ENCODE results near the gene CNPY1.
"Not testable (repeated sequence)": the region's sequence is repeated elsewhere in the genome, so short reads cannot be mapped to it uniquely, and the experiment has no call there.

The CNPY1 gene

DNA sequence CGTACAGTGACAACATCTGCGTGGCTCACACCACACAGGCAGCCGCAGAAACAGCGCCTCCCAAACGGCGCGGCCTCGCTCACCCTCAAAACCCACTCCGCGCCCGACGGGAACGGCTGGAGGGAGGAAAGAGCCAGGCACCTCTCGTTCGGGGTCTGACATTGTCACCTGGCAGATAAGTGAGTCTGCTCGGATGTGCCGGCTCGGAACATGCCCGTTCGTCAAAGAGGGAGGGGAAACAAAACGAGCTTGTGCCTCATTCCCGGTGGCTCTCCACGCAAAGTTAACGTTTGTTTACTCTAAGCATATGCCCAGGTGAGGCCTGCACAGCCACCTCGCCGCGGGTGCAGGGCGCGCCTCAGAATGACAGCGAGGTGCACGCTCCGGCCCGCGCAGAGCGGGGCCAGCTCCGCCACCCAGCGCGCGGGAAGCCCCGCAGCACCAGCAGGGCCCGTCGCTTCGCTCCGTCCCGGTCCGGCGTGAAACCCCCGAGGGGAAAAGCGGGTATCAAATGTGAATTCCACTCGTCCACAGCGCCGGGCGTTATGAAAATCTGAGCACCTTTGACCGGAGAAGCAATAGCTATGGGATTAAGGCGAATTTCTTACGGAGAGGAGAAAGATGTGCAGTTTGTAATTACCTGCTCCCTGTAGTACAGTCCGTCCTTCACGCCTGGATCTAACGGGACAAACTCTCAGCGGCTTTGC lies 13.1 kb downstream of the CNPY1 start:
- no peak for DNase-seq (ENCODE audit: low read depth)

GRCh38 chr7:155532792-155533119 lies 13.6 kb downstream of the CNPY1 start:
- no peak for DNase-seq (ENCODE audit: low read depth)

GRCh38 chr7:155531681-155532080 lies 14.7 kb downstream of the CNPY1 start:
- DNase-seq (ENCODE audit: low read depth) = no peak

DNA sequence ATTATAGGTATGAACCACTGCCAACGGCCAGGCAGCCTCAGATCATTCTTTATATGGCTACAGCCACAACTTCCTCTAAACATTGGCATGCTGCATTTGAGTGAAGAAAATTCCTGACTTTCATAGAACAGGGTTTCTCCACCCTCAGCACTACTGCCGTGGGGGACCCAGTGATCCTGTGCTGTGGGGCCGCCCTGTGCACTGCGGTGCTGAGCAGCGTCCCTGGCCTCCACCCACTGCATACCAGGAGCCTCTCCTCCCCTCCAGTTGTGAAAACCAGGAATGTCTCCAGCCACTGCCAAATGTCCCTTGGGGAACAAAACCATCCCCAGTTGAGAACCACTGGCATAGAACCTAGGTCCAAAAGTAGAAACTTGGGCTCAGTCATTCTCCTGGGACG lies 15.8 kb downstream of the CNPY1 start:
- no peak for DNase-seq (ENCODE audit: low read depth)

DNA sequence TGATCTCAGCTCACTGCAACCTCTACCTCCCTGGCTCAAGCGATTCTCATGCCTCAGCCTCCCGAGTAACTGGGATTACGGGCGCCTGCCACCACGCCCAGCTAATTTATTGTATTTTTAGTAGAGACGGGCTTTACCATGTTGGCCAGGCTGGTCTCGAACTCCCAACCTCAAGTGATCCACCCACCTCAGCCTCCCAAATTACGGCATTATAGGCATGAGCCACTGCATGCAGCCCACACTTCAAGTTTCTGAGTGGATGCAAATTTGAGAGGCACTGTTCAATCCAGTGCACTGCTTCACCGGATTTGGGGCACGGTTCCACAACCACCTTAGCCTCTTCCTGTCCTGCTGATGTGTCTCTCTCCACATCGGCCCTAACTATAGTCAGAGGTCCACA lies 16.5 kb downstream of the CNPY1 start:
- no peak for DNase-seq (ENCODE audit: low read depth)

DNA sequence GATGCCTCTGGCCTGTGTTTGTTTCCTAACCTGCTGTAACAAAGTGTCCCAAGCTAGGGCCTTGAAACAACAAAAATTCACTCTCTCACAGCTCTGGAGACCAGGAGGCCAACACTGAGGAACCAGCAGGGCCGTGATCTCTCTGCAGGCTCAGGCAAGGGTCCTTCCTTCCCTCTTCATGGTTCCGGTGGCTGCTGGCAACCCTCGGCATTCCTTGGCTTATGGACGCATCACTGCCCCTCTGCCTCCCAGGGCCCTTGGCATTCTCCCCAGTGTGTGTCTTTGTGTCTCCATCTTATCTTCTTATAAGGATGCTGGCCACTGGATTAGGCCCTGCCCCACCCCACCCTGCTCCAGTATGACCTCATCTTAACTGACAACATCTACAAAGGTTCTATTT lies 17.0 kb downstream of the CNPY1 start:
- DNase-seq (ENCODE audit: low read depth) = no peak

GRCh38 chr7:155527664-155528063 lies 18.7 kb downstream of the CNPY1 start:
- no peak for DNase-seq (ENCODE audit: low read depth)

DNA sequence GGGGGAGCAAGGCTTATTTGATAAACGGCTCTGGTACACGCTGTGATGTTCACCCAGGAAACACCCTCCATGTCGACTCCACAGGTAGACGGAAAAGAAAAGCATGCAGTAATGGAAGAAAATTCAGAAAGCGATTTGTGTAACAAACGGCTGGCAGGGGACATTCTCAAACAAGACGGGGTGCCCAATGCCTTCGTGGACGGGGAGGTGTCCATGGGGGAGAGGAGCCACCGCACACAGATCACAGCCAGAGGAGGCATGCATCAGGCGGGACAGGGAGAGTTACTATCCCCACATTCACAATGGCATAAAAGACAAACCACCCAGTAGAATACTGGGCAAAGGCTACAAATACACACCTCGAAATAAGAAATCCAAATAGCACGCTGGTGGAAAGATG lies 20.1 kb downstream of the CNPY1 start:
- no peak for DNase-seq (ENCODE audit: low read depth)

GRCh38 chr7:155524018-155524556 lies 22.3 kb downstream of the CNPY1 start:
- DNase-seq (ENCODE audit: low read depth) = no peak

DNA sequence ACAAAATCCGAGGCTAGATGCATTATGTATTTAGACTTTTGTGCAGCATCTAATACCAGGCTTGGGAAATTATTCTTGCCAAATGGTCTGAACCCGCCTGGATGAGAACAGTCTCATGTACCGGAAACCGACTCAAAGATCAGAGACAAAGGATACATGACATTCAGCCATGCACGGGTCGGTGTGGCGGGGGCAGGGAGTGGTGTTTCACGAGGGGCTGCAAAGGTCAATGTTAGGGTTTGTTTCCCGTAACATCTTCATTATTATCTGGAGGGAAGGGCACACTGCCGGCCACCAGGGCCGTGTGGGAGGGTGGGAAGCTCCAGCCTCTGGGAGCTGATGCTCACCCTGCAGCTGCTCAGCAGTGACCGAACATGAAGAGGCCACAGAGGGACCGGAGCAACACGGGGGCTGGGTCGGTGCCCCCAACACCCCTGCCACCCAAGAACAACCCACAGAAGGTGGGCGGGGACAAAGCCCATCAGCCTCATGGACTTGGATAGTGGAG lies 23.1 kb downstream of the CNPY1 start:
- DNase-seq (ENCODE audit: low read depth) = no peak

GRCh38 chr7:155521743-155522398 lies 24.5 kb downstream of the CNPY1 start:
- no peak for DNase-seq (ENCODE audit: low read depth)

DNA sequence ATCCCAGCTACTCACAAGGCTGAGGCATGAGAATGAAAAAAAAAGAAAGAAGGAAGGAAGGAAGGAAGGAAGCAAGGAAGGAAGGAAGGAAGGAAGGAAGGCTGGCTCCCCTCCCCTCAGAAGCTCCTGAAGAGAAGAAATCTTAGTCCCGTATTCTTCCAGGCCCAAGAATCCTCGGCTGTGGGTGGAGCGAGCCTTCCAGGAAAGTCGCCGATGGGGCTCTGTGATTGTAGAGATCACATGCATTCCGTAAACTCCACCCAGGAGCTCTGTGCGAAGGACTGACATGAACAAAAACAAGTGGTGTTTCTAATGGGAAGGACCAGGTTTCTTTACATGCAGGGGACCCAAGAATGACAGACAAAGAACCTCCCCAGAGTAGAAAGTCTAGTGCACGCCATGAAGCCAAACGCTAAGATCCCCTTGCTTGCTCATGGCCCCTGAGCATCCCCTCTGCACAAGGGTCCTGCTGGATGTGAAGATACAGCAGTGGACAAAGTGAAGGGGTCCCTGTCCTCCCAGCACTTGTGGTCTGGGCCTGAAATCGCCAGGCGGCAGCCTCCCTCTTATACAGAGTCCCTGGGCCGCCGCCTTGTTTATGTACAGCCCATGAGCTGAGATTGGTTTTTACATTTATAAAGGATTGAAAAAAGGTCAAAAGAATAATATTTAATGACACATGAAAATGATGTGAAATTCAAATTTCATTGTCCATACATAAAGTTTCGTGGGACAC lies 25.2 kb downstream of the CNPY1 start:
- DNase-seq (ENCODE audit: low read depth) = no peak

GRCh38 chr7:155520114-155520513 lies 26.2 kb downstream of the CNPY1 start:
- no peak for DNase-seq (ENCODE audit: low read depth)

DNA sequence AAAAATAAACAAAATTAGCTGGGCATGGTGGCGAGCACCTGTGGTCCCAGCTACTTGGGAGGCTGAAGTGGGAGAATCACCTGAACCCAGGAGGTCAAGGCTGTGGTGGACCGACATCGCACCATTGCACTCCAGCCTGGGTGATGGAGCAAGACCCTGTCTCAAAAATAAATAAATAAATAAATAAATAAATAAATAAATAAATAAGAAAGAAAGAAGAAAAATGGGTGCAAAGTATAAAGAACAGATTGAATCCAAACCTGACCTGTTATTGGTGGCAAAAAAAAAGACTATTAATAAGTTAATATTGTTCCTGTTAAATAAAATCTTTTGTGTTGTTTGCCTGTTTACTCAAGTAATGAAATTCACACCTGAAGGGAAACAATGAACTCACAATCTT lies 27.0 kb downstream of the CNPY1 start:
- not testable (repeated sequence) for DNase-seq (ENCODE audit: low read depth)

DNA sequence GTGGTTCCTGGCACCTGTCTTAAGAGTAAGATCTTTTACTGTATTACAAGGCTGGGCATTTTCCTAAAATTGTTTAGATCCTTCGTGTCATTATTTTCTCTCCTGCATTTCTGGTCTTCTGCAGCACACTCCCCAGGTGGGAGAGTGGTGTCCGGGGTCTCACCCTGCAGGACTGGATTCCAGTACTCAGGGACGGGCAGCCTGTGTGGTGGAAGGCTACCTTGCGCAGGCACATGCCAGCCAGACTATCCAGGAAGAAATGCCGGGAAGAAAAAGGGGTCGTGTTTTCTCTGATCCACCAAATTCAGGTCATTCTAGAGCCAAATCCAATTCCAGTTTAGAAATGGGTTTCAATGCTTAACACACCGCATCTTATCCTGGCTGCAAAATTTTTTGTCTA lies 27.7 kb downstream of the CNPY1 start:
- no peak for DNase-seq (ENCODE audit: low read depth)

- DNase-seq (ENCODE audit: low read depth) = no peak
Measured at GRCh38 chr7:155517969-155518368, 28.4 kb downstream of the CNPY1 start.

DNA sequence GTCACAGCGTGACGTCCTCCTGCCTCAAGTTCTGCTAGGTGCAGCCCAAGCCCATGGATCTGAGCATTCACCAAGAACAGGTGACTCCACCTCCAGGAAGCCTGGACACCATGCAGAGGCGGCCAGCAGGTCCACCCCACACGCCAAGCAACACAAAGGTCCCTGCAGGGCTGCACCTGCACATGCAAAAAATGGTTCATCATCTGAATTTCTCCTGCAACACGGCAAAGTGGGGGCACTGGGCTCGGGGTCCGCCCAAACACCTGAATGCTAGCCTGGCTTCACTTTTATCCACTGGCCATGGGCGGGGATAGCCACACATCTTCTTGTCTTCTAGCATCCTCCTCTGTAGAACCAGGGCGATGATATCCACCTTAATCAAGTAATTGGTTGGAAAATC lies 28.9 kb downstream of the CNPY1 start:
- no peak for DNase-seq (ENCODE audit: low read depth)

DNA sequence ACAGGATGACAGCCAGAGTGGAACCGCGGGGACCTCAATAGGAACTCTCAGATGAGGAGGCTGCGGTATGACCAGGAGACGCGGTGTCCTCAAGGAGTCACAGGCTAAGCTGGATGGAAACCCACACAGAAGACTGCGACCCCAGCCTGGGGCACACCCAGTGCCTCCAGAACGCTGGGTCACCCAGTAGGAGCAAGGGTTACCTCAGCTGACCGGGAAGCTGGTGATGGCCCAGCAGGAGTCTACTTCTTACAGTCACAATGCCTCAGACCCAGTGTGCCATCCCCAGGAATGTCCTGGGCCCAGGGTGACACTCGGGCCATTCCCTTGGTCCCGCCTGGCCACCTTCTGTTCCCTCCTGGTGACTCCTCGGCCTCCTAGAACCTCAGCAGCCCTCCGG lies 29.9 kb downstream of the CNPY1 start:
- no peak for DNase-seq (ENCODE audit: low read depth)

DNA sequence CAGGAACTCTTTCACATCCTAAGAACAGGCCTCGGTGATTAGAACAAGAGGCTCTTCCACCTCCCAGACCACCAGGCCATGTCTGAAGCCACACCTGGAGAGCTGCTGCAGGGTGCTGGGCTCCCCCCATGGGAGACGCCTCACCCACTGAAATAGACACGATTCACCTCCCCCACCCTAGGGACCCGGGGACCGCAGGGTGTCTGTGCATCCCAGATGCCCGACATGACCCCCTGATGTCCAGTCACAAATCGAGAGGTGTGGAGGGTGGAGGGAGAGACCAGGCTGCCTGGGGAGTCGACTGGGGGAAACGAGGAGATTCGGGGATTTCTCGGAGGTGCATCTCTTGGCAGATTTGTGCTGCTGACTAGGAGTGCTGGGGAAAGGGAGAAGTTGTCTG lies 31.0 kb downstream of the CNPY1 start:
- no peak for DNase-seq (ENCODE audit: low read depth)

DNA sequence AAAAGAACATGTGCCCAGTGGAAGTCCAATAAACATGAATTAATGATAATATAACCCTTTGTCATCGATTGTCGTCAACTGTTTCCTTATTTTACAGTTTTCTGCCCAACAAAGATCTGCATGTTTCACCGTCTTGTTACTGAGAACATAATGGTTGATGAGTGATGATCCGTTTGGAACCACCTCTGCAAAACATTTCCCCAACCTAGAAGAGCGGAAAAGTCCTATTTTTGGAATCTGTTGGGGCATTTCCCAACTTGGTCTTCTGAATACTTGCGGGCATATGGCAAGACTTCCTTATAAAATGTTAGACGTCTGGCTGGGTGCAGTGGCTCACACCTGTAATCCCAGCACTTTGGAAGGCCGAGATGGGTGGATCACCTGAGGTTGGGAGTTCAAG lies 32.1 kb downstream of the CNPY1 start:
- no peak for DNase-seq (ENCODE audit: low read depth)

DNA sequence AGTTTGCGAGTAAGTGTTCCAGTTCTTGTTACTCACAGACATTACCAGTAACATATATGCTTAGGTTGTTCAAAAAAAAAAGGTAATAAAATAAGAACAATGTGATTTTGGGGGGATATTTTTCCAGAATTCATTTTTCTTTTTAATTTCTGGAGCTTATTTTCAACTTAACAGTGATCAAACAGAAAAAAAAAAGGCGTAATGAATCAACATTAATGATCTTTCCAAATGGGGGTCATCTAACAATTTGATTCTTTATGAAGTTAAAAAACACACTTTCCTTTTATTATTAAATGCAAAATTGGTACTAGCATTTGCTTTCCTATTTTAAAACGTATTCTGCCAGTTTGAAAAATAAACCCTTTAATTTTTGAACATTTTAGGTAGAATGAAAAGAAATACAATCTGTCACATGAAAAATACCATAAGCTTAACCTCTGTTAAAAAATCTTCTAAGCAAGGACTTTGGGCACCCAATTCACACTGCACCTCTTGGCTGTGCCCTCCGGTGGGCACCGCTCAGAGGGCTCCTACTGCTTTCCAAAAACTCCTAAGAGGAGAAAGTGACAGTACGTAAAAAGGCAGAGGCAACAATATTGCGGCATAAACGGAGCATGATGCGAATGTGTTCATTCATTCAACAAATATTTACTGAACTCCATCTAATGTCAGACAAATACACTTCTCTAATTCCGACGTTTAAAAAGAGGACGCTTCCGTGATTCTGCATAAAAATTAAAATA lies 32.6 kb downstream of the CNPY1 start:
- no peak for DNase-seq (ENCODE audit: low read depth)

GRCh38 chr7:155512246-155512887 lies 34.0 kb downstream of the CNPY1 start:
- DNase-seq (ENCODE audit: low read depth) = no peak

Measured in stimulated activated CD8-positive, alpha-beta memory T cell treated with anti-CD3 and anti-CD28 coated beads, Interleukin-15, amount 100 ng/mL, for 1 hour (primary cell).